Uterus (tissue), 4 donors: Measurements from ENCODE around the gene APOA5. TPM values are rescaled to one million over a fixed set of nuclear protein-coding genes. Genes with fewer than 3 reads are reported as not detected.

Source experiments
- DNase-seq, 2 donors: peaks; one replicate each; pipeline ENCODE4 v3.0.0-alpha.2; 2019 to 2020
- H3K27ac ChIP-seq, 2 donors: fragments of 200-600 bp; sonication (generic); 1 replicate in 1 of 2; 2 replicates in 1 of 2; pipeline ENCODE4 v1.5.1; 2016 to 2018
- H3K27me3 ChIP-seq, 2 donors: fragments of 200-600 bp; sonication (generic); one replicate each; pipeline ENCODE4 v1.5.1; 2018 to 2019; ENCODE audit warnings: control low read depth in 1 of 2
- H3K36me3 ChIP-seq, 2 donors: fragments of 200-600 bp; sonication (generic); one replicate each; pipeline ENCODE4 v1.5.1; 2019; ENCODE audit warnings: control low read depth in 1 of 2
- H3K4me1 ChIP-seq, 2 donors: fragments of 200-600 bp; sonication (generic); one replicate each; pipeline ENCODE4 v1.5.1; 2018 to 2019; ENCODE audit warnings: control low read depth in 1 of 2
- H3K4me3 ChIP-seq, 2 donors: fragments of 200-600 bp; sonication (generic); 1 replicate in 1 of 2; 2 replicates in 1 of 2; pipeline ENCODE4 v1.5.1; 2018 to 2019; ENCODE audit warnings: mild to moderate bottlenecking in 1 of 2
- H3K9me3 ChIP-seq, 2 donors: fragments of 200-600 bp; sonication (generic); one replicate each; pipeline ENCODE4 v1.5.1; 2019; ENCODE audit warnings: control low read depth in 1 of 2
- POLR2A ChIP-seq, 2 donors: fragments of 450-650 bp; IDR thresholded peaks; one replicate each; pipeline ENCODE4 v1.6.1; 2016; ENCODE audit warnings: antibody characterized with exemption in 2 of 2, mild to moderate bottlenecking in 1 of 2, moderate library complexity in 1 of 2
- intact Hi-C: fragments of 100-400 bp; cut with DNase I; formaldehyde crosslinking; loops from one replicate; pipeline ENCODE4 v1.15.1; 2023; ENCODE audit warnings: low total_unique reads
- total RNA-seq, 4 donors: library from RNA; depleted of rRNA in 3 of 4; stranded (reverse); fragments of >200 nt in 3 of 4; gene quantifications; one replicate each; pipeline versions ENCODE4 v1.1.0 to v1.2.4, GENCODE V29; 2014 to 2023
- TF ChIP-seq, protein P1 (sequence below), 4 experiments: fragments of 200-600 bp in 2 of 4; fragments of 450-650 bp in 2 of 4; sonication (generic) in 2 of 4; IDR thresholded peaks; one replicate each; pipeline ENCODE4 v1.5.1; 2016 to 2019; ENCODE audit warnings: antibody characterized with exemption in 4 of 4, mild to moderate bottlenecking in 2 of 4, moderate library complexity in 1 of 4
- donor health status: DM: yes; HTN: yes; CAD: no.

APOA5 gene
- total RNA-seq, 4 donors from 2014 or later, result not detected

DNA sequence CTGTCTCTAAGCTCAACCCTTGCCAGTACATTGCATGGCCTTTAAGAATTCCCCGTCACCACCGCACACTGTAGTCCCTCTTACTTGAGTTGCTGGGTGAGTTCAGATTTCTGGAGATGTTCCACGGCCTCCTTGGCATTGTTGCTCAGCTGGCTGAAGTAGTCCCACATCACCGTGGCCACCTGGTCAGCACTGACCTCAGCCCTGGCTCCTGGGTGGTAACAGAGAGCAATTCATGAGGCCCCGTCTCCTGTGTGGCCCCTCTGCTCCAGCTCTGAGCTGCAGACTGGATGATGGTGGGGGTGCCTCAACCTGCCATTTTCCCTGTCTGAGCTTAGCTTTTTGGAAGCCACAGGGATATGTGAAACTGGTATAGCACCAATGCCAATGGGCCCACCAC is 30.9 kb upstream of the APOA5 start:
- no peak for TF ChIP-seq POLR2A (IDR thresholded peaks at IDR 0.05)
- TF ChIP-seq, protein P1, sequence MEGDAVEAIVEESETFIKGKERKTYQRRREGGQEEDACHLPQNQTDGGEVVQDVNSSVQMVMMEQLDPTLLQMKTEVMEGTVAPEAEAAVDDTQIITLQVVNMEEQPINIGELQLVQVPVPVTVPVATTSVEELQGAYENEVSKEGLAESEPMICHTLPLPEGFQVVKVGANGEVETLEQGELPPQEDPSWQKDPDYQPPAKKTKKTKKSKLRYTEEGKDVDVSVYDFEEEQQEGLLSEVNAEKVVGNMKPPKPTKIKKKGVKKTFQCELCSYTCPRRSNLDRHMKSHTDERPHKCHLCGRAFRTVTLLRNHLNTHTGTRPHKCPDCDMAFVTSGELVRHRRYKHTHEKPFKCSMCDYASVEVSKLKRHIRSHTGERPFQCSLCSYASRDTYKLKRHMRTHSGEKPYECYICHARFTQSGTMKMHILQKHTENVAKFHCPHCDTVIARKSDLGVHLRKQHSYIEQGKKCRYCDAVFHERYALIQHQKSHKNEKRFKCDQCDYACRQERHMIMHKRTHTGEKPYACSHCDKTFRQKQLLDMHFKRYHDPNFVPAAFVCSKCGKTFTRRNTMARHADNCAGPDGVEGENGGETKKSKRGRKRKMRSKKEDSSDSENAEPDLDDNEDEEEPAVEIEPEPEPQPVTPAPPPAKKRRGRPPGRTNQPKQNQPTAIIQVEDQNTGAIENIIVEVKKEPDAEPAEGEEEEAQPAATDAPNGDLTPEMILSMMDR (IDR thresholded peaks at IDR 0.05), result no peak
- H3K4me1 ChIP-seq, result no peaks in the 10 kb centered on the region
- intact Hi-C loops, result no loop called here
- no peak overlapping the region for H3K27ac ChIP-seq
- no peaks in the 10 kb centered on the region for H3K9me3 ChIP-seq
- no peaks in the 10 kb centered on the region for H3K36me3 ChIP-seq
- no peak overlapping the region for H3K4me3 ChIP-seq
- H3K27me3 ChIP-seq, result no peaks in the 10 kb centered on the region
- no peak for DNase-seq

DNA sequence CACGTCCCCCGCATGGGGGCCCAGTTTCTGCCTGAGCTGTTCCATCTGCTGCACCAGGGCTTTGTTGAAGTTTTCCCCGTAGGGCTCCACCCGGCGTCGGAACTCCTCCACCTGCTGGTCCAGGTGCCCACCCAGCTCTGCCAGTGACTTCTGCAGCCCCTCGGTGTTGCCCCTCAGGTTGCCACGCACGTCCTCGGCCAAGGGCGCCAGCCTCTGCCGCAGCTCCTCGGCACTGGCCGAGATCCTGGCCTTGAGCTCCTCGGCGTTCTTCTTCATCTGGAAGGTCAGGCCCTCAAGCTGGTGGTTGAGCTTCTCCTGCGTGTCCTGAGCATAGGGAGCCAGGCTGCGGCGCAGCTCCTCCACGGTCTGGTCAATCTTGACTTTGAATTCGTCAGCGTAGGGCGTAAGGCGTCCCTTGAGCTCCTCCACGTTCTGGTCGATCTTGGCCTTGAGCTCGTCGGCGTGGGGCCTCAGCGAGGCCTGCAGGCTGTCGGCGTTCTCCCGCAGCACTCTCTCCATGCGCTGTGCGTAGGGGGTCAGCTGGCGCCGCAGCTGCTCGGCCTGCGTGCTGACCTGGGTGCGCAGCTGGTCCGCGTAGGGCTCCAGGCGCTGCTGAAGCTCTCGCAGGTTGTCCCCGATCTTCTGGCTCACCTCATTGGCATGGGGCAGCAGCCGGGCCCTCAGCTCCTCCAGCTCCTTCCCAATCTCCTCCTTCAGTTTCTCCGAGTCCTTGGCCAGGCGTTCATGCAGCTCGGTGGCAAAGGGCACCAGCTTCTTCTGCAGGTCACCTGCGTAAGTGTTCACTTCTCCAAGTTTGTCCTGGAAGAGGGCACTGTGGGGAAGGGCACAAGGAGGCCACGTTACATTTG is 29.6 kb upstream of the APOA5 start:
- Histone ChIP-seq H3K4me1 (no peaks in the 10 kb centered on the region), H3K36me3 (no peaks in the 10 kb centered on the region), H3K4me3 (no peak overlapping the region), H3K27ac (no peak overlapping the region), H3K27me3 (no peaks in the 10 kb centered on the region), H3K9me3 (no peaks in the 10 kb centered on the region)
- TF ChIP-seq, protein P1 (IDR thresholded peaks at IDR 0.05), result no peak
- TF ChIP-seq POLR2A (IDR thresholded peaks at IDR 0.05), result no peak
- DNase-seq, result no peak
- intact Hi-C loops, result no loop called here

DNA sequence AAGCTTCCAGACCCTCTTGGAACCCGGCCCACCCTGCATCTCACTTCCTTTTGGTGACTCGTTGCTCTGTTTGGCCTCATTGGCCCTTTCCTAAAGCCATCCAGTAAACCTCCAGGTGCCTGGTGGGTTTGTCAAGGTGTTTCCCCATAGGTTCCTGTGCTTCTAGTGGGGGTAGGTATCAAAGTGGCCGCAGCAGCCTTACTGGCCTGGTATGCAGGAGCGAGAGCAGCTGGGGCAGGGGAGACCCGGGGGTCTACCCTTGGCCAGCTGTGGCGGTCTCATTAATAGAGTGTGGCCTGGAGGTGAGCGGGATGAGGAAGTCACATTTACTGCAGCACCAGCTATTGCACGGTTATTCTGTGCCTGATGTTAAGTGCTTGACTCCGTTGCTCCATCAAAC is 27.4 kb upstream of the APOA5 start:
- no peaks in the 10 kb centered on the region for H3K4me1 ChIP-seq
- TF ChIP-seq POLR2A (IDR thresholded peaks at IDR 0.05), result no peak
- TF ChIP-seq, protein P1 (IDR thresholded peaks at IDR 0.05), result no peak
- intact Hi-C loops, result no loop called here
- H3K36me3 ChIP-seq, result no peaks in the 10 kb centered on the region
- H3K9me3 ChIP-seq, result no peaks in the 10 kb centered on the region
- no peak overlapping the region for H3K27ac ChIP-seq
- no peak for DNase-seq
- H3K27me3 ChIP-seq, result no peaks in the 10 kb centered on the region
- no peak overlapping the region for H3K4me3 ChIP-seq

DNA sequence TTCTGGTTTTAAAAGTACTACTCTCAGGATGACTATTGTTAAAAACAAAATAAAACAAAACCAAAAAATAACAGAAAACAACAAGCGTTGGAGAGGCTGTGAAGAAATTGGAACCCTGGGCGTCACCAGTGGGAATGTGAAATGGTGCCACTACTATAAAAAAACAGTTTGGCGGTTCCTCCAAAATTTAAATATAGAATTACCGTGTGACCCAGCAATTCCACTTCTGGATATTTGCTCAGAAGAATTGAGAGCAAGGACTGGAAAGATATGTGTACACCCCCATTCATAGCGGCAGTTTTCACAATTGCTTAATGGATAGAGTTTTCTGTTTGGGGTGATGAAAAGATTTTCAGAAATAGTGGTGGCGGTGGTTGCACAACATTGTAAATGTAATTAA is 22.8 kb upstream of the APOA5 start:
- Histone ChIP-seq H3K4me1 (no peaks in the 10 kb centered on the region), H3K27ac (no peak overlapping the region), H3K27me3 (no peaks in the 10 kb centered on the region), H3K4me3 (no peak overlapping the region), H3K36me3 (no peaks in the 10 kb centered on the region), H3K9me3 (no peaks in the 10 kb centered on the region)
- intact Hi-C loops, result no loop called here
- no peak for DNase-seq
- no peak for TF ChIP-seq POLR2A (IDR thresholded peaks at IDR 0.05)
- TF ChIP-seq, protein P1 (IDR thresholded peaks at IDR 0.05), result no peak

DNA sequence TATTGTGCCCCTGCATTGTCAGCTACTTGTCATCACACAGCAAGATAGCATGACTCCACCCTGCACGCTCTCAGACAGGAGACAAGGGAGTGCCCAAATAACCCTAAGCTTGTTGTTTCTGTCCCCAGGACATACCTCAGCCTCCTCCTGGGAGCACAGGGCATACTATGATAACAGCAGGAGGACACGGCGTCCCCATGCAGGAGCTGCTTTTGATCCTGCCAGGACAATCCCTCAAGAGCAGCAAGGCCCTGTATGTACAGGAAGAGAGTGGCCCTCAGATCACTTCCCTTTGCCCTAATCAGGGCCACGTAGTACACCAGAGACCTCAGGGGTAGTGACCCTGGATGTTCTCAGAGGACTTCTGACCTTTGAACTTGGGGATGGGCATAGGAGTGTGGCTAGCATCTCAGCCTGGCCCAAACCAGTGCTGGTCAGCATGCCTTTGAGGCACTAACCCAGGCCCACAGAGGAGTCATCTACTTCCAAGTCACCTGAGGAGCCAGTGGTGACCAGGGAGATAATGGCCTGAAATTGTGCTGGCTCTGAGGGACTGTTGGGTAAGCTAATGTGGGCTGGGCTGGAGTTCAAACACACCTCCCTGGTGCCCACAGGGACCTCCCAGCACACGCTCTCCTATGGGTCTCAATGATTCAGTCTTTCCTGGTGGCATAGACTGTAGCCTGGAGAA is 22.2 kb upstream of the APOA5 start:
- Histone ChIP-seq H3K4me1 (no peaks in the 10 kb centered on the region), H3K36me3 (no peaks in the 10 kb centered on the region), H3K27ac (no peak overlapping the region), H3K27me3 (no peaks in the 10 kb centered on the region), H3K4me3 (no peak overlapping the region), H3K9me3 (no peaks in the 10 kb centered on the region)
- no peak for DNase-seq
- TF ChIP-seq, protein P1 (IDR thresholded peaks at IDR 0.05), result no peak
- no peak for TF ChIP-seq POLR2A (IDR thresholded peaks at IDR 0.05)
- intact Hi-C loops, result no loop called here
